Measurements from ENCODE around the gene ZDHHC17. TPM values are rescaled to one million over a fixed set of nuclear protein-coding genes. Genes with fewer than 3 reads are reported as not detected.

The ZDHHC17 gene
- total RNA-seq, 1 donor from 2014 or later: 37.1 TPM

- intact Hi-C loops (cut with micrococcal nuclease): no loop called here
Observed at GRCh38 chr12:76811976-76812375, 48.1 kb downstream of the ZDHHC17 start.

GRCh38 chr12:76813265-76813664 lies 49.4 kb downstream of the ZDHHC17 start:
- intact Hi-C loops (cut with micrococcal nuclease): no loop called here

- intact Hi-C loops (cut with micrococcal nuclease): no loop called here
Observed at GRCh38 chr12:76813972-76814371, 50.1 kb downstream of the ZDHHC17 start.

- intact Hi-C loops (cut with micrococcal nuclease): no loop called here
Observed at GRCh38 chr12:76820888-76821482, 57.1 kb downstream of the ZDHHC17 start.

- intact Hi-C loops (cut with micrococcal nuclease): no loop called here
Observed at GRCh38 chr12:76830436-76830835, 66.5 kb downstream of the ZDHHC17 start.

GRCh38 chr12:76836633-76837032 lies 72.7 kb downstream of the ZDHHC17 start:
- intact Hi-C loops (cut with micrococcal nuclease): no loop called here

GRCh38 chr12:76847260-76847659 lies 83.3 kb downstream of the ZDHHC17 start:
- intact Hi-C loops (cut with micrococcal nuclease): no loop called here

GRCh38 chr12:76848132-76848531 lies 84.2 kb downstream of the ZDHHC17 start:
- intact Hi-C loops (cut with micrococcal nuclease): no loop called here

- intact Hi-C loops (cut with micrococcal nuclease): no loop called here
Observed at GRCh38 chr12:76852106-76852505, 88.2 kb downstream of the ZDHHC17 start.

GRCh38 chr12:76855271-76855670 lies 91.4 kb downstream of the ZDHHC17 start:
- intact Hi-C loops (cut with micrococcal nuclease): no loop called here

- intact Hi-C loops (cut with micrococcal nuclease): no loop called here
Observed at GRCh38 chr12:76856018-76856644, 92.2 kb downstream of the ZDHHC17 start.

GRCh38 chr12:76859611-76860010 lies 95.7 kb downstream of the ZDHHC17 start:
- intact Hi-C loops (cut with micrococcal nuclease): no loop called here

- intact Hi-C loops (cut with micrococcal nuclease): no loop called here
Observed at GRCh38 chr12:76860256-76860655, 96.3 kb downstream of the ZDHHC17 start.

- intact Hi-C loops (cut with micrococcal nuclease): no loop called here
Observed at GRCh38 chr12:76863005-76863670, 99.2 kb downstream of the ZDHHC17 start.

GRCh38 chr12:76863837-76864236 lies 99.9 kb downstream of the ZDHHC17 start:
- intact Hi-C loops (cut with micrococcal nuclease): no loop called here

GRCh38 chr12:76864791-76865400 lies 101.0 kb downstream of the ZDHHC17 start:
- intact Hi-C loops (cut with micrococcal nuclease): no loop called here

- intact Hi-C loops (cut with micrococcal nuclease): no loop called here
Observed at GRCh38 chr12:76866151-76866567, 102.2 kb downstream of the ZDHHC17 start.

GRCh38 chr12:76866726-76867125 lies 102.8 kb downstream of the ZDHHC17 start:
- intact Hi-C loops (cut with micrococcal nuclease): no loop called here

- intact Hi-C loops (cut with micrococcal nuclease): no loop called here
Observed at GRCh38 chr12:76871082-76871481, 107.2 kb downstream of the ZDHHC17 start.

- intact Hi-C loops (cut with micrococcal nuclease): no loop called here
Observed at GRCh38 chr12:76871742-76872141, 107.8 kb downstream of the ZDHHC17 start.

GRCh38 chr12:76872415-76872814 lies 108.5 kb downstream of the ZDHHC17 start:
- intact Hi-C loops (cut with micrococcal nuclease): no loop called here

GRCh38 chr12:76874027-76874426 lies 110.1 kb downstream of the ZDHHC17 start:
- intact Hi-C loops (cut with micrococcal nuclease): no loop called here
